Peyer's patch (tissue), 4 donors: ENCODE data around the gene CCR6.
"Not testable (repeated sequence)": the region's sequence is repeated elsewhere in the genome, so short reads cannot be mapped to it uniquely, and the experiment has no call there.

Experiments
- CTCF ChIP-seq, 6 experiments: fragments of 450-650 bp in 4 of 6; fragments of 200-600 bp in 2 of 6; sonication (generic) in 1 of 6; IDR thresholded peaks; one replicate each; pipeline ENCODE4 v1.5.1; 2017 to 2019; ENCODE audit warnings: antibody characterized with exemption in 6 of 6, mild to moderate bottlenecking in 3 of 6, moderate library complexity in 1 of 6
- POLR2A ChIP-seq, 2 donors: fragments of 450-650 bp; IDR thresholded peaks; one replicate each; pipeline ENCODE4 v1.5.1; 2017; ENCODE audit warnings: antibody characterized with exemption in 2 of 2, mild to moderate bottlenecking in 2 of 2, moderate library complexity in 2 of 2

- TF ChIP-seq CTCF, POLR2A (IDR thresholded peaks at IDR 0.05): not testable (repeated sequence)
Measured at GRCh38 chr6:167180086-167180485, 57.2 kb downstream of the CCR6 start.
